Spleen (tissue), 11 donors: ENCODE results near the gene KIF14. TPM values are rescaled to one million over a fixed set of nuclear protein-coding genes. Genes with fewer than 3 reads are reported as not detected.

ENCODE experiments used
- DNase-seq: peaks from one replicate; pipeline ENCODE4 v3.0.0-alpha.2; 2020
- H3K27ac ChIP-seq, 8 donors: fragments of 200-600 bp; sonication (generic) in 7 of 8; 1 replicate in 4 of 8; 2 replicates in 4 of 8; pipeline versions ENCODE4 v1.5.0 to v1.8.0; 2016 to 2021; ENCODE audit warnings: inconsistent platforms in 4 of 8, mild to moderate bottlenecking in 4 of 8, moderate library complexity in 1 of 8
- H3K27me3 ChIP-seq, 7 donors: fragments of 200-600 bp; sonication (generic) in 6 of 7; replicated peaks in 1 of 7; 1 replicate in 4 of 7; 2 replicates in 3 of 7; pipeline versions ENCODE4 v1.5.0 to v1.8.0; 2016 to 2021; ENCODE audit warnings: inconsistent platforms in 3 of 7, mild to moderate bottlenecking in 1 of 7
- H3K36me3 ChIP-seq, 6 donors: fragments of 200-600 bp; sonication (generic) in 5 of 6; 1 replicate in 4 of 6; 2 replicates in 2 of 6; pipeline versions ENCODE4 v1.5.0 to v1.8.0; 2016 to 2021; ENCODE audit warnings: inconsistent platforms in 2 of 6
- H3K4me1 ChIP-seq, 6 donors: fragments of 200-600 bp; sonication (generic) in 5 of 6; 1 replicate in 3 of 6; 2 replicates in 3 of 6; pipeline versions ENCODE4 v1.5.0 to v1.8.0; 2016 to 2021; ENCODE audit warnings: inconsistent platforms in 3 of 6
- H3K4me3 ChIP-seq, 8 donors: fragments of 200-600 bp; sonication (generic) in 7 of 8; 1 replicate in 4 of 8; 2 replicates in 4 of 8; pipeline versions ENCODE4 v1.5.0 to v1.8.0; 2016 to 2021; ENCODE audit warnings: inconsistent platforms in 4 of 8, mild to moderate bottlenecking in 4 of 8, moderate library complexity in 2 of 8
- H3K9me3 ChIP-seq, 8 donors: fragments of 200-600 bp; sonication (generic) in 7 of 8; 1 replicate in 4 of 8; 2 replicates in 4 of 8; pipeline versions ENCODE4 v1.5.0 to v1.8.0; 2016 to 2021; ENCODE audit warnings: inconsistent platforms in 4 of 8
- CTCF ChIP-seq, 11 experiments: fragments of 200-600 bp in 7 of 11; fragments of 450-650 bp in 4 of 11; sonication (generic) in 4 of 11; IDR thresholded peaks in 8 of 11; conservative IDR thresholded peaks in 3 of 11; 1 replicate in 7 of 11; 2 replicates in 4 of 11; pipeline versions ENCODE4 v1.4.0 to v1.8.0; 2016 to 2021; ENCODE audit warnings: antibody characterized with exemption in 11 of 11, inconsistent platforms in 4 of 11, mild to moderate bottlenecking in 1 of 11
- POLR2A ChIP-seq, 3 donors: fragments of 450-650 bp; IDR thresholded peaks; one replicate each; pipeline ENCODE4 v1.5.1; 2017; ENCODE audit warnings: antibody characterized with exemption in 3 of 3, mild to moderate bottlenecking in 1 of 3
- POLR2AphosphoS5 ChIP-seq, 3 donors: sonication (generic); formaldehyde crosslinking; IDR thresholded peaks; one replicate each; pipeline ENCODE4 v1.5.1; 2017; ENCODE audit warnings: antibody characterized with exemption in 3 of 3
- WGBS, 5 donors: extraction: QIAGEN DNeasy Blood & Tissue Kit in 3 of 5; methylation state at CpG; one replicate each; pipeline versions ENCODE4 v1.1.5 to v1.1.7; 2013 to 2018; 5-methylcytosine and 5-hydroxymethylcytosine counted together
- intact Hi-C: fragments of 100-400 bp; cut with DNase I; formaldehyde crosslinking; loops from one replicate; pipeline ENCODE4 v1.15.0; 2023; ENCODE audit warnings: low total_unique reads
- polyA plus RNA-seq, 3 donors: library from polyadenylated mRNA; stranded (reverse); fragments of 200-250 nt; gene quantifications; one replicate each; pipeline ENCODE4 v1.2.1, GENCODE V29; 2013
- total RNA-seq, 7 donors: library from RNA; depleted of rRNA in 3 of 7; stranded (reverse); fragments of >200 nt in 3 of 7; fragmentation: NEBNext Ultra II Directional in 4 of 7; extraction: Animal tissue kit (Norgen Biotek cat#: 25700) in 4 of 7; gene quantifications; one replicate each; pipeline versions ENCODE4 v1.1.0 to v1.2.1, GENCODE V29; 2016 to 2021
- donor health status: healthy with polysubstance abuse.
- donor health status: DM: no; HTN: no; CAD: no; lungs with moderate emphysema.
- donor health status: DM: no; HTN: no; CAD: no.
- donor health status: Bipolar disorder and iron deficiency.
- donor health status: healthy.
- donor health status: DM: no; HTN: no; CAD: no.
- donor health status: DM: yes; HTN: yes; CAD: no.

Gene KIF14
- total and polyA plus RNA-seq, 10 donors, result 0.09 to 3.3 (median 0.70) TPM

DNA sequence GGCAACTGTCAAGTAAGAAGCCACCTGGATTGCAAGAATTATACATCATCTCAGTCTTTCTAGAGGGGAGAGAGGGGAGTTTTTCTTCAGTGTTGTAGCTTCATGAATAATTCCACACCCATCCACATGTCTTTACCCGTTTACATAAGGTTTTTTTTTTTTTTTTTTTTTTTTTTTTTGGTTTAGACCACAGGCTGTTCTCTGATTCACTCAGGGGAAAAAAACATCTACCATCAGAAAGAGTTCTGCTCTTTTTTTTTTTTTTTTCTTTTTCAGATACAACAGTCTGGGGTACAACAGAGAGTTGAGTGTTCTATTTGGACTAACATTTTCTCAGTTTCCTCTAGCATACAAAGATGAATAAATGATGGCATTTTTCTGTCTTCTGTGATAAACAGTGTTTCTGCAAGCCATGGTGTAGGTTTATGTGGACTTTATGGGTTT, 4.9 kb upstream of the KIF14 start:
- WGBS, 5 donors, result 9 to 19% (median 13%) methylated on average over 1 of the region's 1 CpG
- H3K9me3 ChIP-seq, result no peaks in the 10 kb centered on the region
- no peak for DNase-seq
- TF ChIP-seq POLR2AphosphoS5 (IDR thresholded peaks at IDR 0.05), result no peak
- no peak for TF ChIP-seq CTCF (IDR thresholded peaks at IDR 0.05 in 8 of 11, conservative IDR thresholded peaks at IDR 0.05 in 3 of 11)
- no peak for TF ChIP-seq POLR2A (IDR thresholded peaks at IDR 0.05)
- H3K27ac ChIP-seq, result peak overlapping the region in 6 of 8 donors; percentile 37 to 77 (median 60)
- peaks cover 15 to 72% (median 47%) of the 10 kb centered on the region in 6 donors for H3K4me1 ChIP-seq
- intact Hi-C loops, result loop anchor here (10.0 kb wide), 1 partner anchor 49 kb away; no protein-coding TSS in a partner anchor
- no peaks in the 10 kb centered on the region for H3K27me3 ChIP-seq
- no peak overlapping the region for H3K4me3 ChIP-seq
- no peaks in the 10 kb centered on the region for H3K36me3 ChIP-seq

- DNase-seq, result no peak
- Histone ChIP-seq H3K27ac (peak overlapping the region in 7 of 8 donors; percentile 11 to 77 (median 59)), H3K4me3 (no peak overlapping the region), H3K36me3 (no peaks in the 10 kb centered on the region), H3K4me1 (peaks cover 15 to 78% (median 53%) of the 10 kb centered on the region in 6 donors), H3K27me3 (no peaks in the 10 kb centered on the region), H3K9me3 (no peaks in the 10 kb centered on the region)
- 55 to 85% (median 76%) methylated on average over 2 of the region's 2 CpGs for WGBS, 5 donors
- TF ChIP-seq CTCF (IDR thresholded peaks at IDR 0.05 in 8 of 11, conservative IDR thresholded peaks at IDR 0.05 in 3 of 11) (no peak), POLR2A (IDR thresholded peaks at IDR 0.05) (no peak), POLR2AphosphoS5 (IDR thresholded peaks at IDR 0.05) (no peak)
- intact Hi-C loops, result loop anchor here (10.0 kb wide), 1 partner anchor 50 kb away; no protein-coding TSS in a partner anchor
These were observed 4.3 kb upstream of the KIF14 start for GRCh38 chr1:200624679-200625335.

GRCh38 chr1:200619894-200620272, 668 bp downstream of the KIF14 start:
- Histone ChIP-seq H3K36me3 (no peaks in the 10 kb centered on the region), H3K9me3 (no peaks in the 10 kb centered on the region), H3K27ac (peak overlapping the region in 3 of 8 donors; percentile 78 to 87 (median 85)), H3K4me1 (peaks cover 11 to 50% (median 33%) of the 10 kb centered on the region in 6 donors), H3K4me3 (peak overlapping the region in 7 of 8 donors; percentile 45 to 90 (median 62)), H3K27me3 (no peaks in the 10 kb centered on the region)
- DNase-seq, result no peak
- TF ChIP-seq CTCF (IDR thresholded peaks at IDR 0.05 in 8 of 11, conservative IDR thresholded peaks at IDR 0.05 in 3 of 11) (no peak), POLR2AphosphoS5 (IDR thresholded peaks at IDR 0.05) (no peak), POLR2A (IDR thresholded peaks at IDR 0.05) (no peak)
- intact Hi-C loops, result loop anchor here (10.0 kb wide), 1 partner anchor 55 kb away; no protein-coding TSS in a partner anchor
- WGBS, 5 donors, result 22 to 32% (median 26%) methylated on average over 6 of the region's 6 CpGs

- Histone ChIP-seq H3K27me3 (no peaks in the 10 kb centered on the region), H3K9me3 (no peaks in the 10 kb centered on the region), H3K4me3 (no peak overlapping the region), H3K36me3 (no peaks in the 10 kb centered on the region), H3K27ac (no peak overlapping the region), H3K4me1 (no peaks in the 10 kb centered on the region)
- no peak for DNase-seq
- whole genome bisulfite sequencing, 5 donors, result 29 to 60% (median 36%) methylated on average over 2 of the region's 2 CpGs
- TF ChIP-seq CTCF (IDR thresholded peaks at IDR 0.05 in 8 of 11, conservative IDR thresholded peaks at IDR 0.05 in 3 of 11), result no peak
- TF ChIP-seq POLR2AphosphoS5 (IDR thresholded peaks at IDR 0.05), result no peak
- TF ChIP-seq POLR2A (IDR thresholded peaks at IDR 0.05), result no peak
- intact Hi-C loops, result no loop called here
These were observed 9.7 kb downstream of the KIF14 start for GRCh38 chr1:200610846-200611245.
